SK-N-SH (cell line): ENCODE results near the gene BIRC6. TPM values are rescaled to one million over a fixed set of nuclear protein-coding genes. Genes with fewer than 3 reads are reported as not detected.

Experiments
- CTCF ChIA-PET: fragments of 300-600, 350-600 bp; formaldehyde crosslinking; extraction: SDS; loops from one replicate; lab custom pipeline; 2021; lab: Yijun Ruan, JAX
- POLR2A ChIA-PET: fragments of 350-600 bp; sonication (Branson Sonifier 250); formaldehyde crosslinking; extraction: SDS; loops from one replicate; lab custom pipeline; 2020; ENCODE audit warnings: antibody characterized with exemption, inconsistent platforms; lab: Yijun Ruan, JAX
- DNase-seq: peaks from one replicate; pipeline ENCODE4 v3.0.0; 2012
- H2AFZ ChIP-seq: fragments of 200-600 bp; sonication (generic); 2 replicates; pipeline ENCODE4 v1.8.1; 2016; ENCODE audit warnings: antibody characterized with exemption, mild to moderate bottlenecking, low read depth
- H3F3A ChIP-seq: fragments of 200-600 bp; sonication (generic); replicated peaks from 2 replicates; pipeline ENCODE3; 2016; ENCODE audit warnings: antibody characterized with exemption, mild to moderate bottlenecking; ENCODE audit not compliant: insufficient read depth
- H3K27ac ChIP-seq, 2 experiments: fragments of 200-500 bp in 1 of 2; fragments of 200-600 bp in 1 of 2; sonication (Bioruptor generic) in 1 of 2; sonication (generic), shearing (Covaris generic) in 1 of 2; 2 replicates each; pipeline versions ENCODE4 v1.5.1 to v1.6.1; 2014 to 2016; ENCODE audit warnings: low read depth in 2 of 2, inconsistent platforms in 1 of 2, low read length in 1 of 2, mild to moderate bottlenecking in 1 of 2, mixed read lengths in 1 of 2
- H3K27me3 ChIP-seq: fragments of 200-600 bp; sonication (generic), shearing (Covaris generic); 2 replicates; pipeline ENCODE4 v1.6.1; 2016; ENCODE audit warnings: mixed run types; ENCODE audit not compliant: insufficient read depth
- H3K36me3 ChIP-seq, 2 experiments: fragments of 200-500 bp in 1 of 2; fragments of 200-600 bp in 1 of 2; sonication (Bioruptor generic) in 1 of 2; sonication (generic) in 1 of 2; replicated peaks in 1 of 2; 2 replicates each; pipeline versions ENCODE3 to v1.5.1; 2014 to 2016; ENCODE audit warnings: low read length in 1 of 2, mild to moderate bottlenecking in 1 of 2; ENCODE audit not compliant: insufficient read depth in 2 of 2, control insufficient read depth in 1 of 2
- H3K4me1 ChIP-seq, 2 experiments: fragments of 200-500 bp in 1 of 2; fragments of 200-600 bp in 1 of 2; sonication (Bioruptor generic) in 1 of 2; sonication (generic), shearing (Covaris generic) in 1 of 2; 2 replicates each; pipeline versions ENCODE4 v1.5.1 to v1.6.1; 2014 to 2016; ENCODE audit warnings: low read depth in 1 of 2, low read length in 1 of 2, mixed run types in 1 of 2; ENCODE audit not compliant: insufficient read depth in 2 of 2, control insufficient read depth in 1 of 2
- H3K4me2 ChIP-seq: fragments of 200-600 bp; sonication (generic), shearing (Covaris generic); 2 replicates; pipeline ENCODE4 v1.6.1; 2017; ENCODE audit warnings: mixed run types
- H3K4me3 ChIP-seq, 2 experiments: fragments of 200-500 bp in 1 of 2; fragments of 200-600 bp in 1 of 2; sonication (Bioruptor generic) in 1 of 2; sonication (generic), shearing (Covaris generic) in 1 of 2; 2 replicates each; pipeline versions ENCODE4 v1.5.1 to v1.8.1; 2014 to 2016; ENCODE audit warnings: low read depth in 2 of 2, inconsistent platforms in 1 of 2, low read length in 1 of 2, mild to moderate bottlenecking in 1 of 2, mixed read lengths in 1 of 2, moderate library complexity in 1 of 2
- H3K79me2 ChIP-seq: fragments of 200-600 bp; sonication (generic); 2 replicates; pipeline ENCODE4 v1.8.1; 2017; ENCODE audit warnings: mild to moderate bottlenecking; ENCODE audit not compliant: insufficient read depth
- H3K9ac ChIP-seq: fragments of 200-600 bp; sonication (generic); 2 replicates; pipeline ENCODE4 v1.6.1; 2017; ENCODE audit warnings: mixed run types
- H3K9me2 ChIP-seq: fragments of 200-600 bp; sonication (generic); 2 replicates; pipeline ENCODE4 v1.6.1; 2017; ENCODE audit warnings: mixed run types
- H3K9me3 ChIP-seq: fragments of 200-600 bp; sonication (generic); 2 replicates; pipeline ENCODE4 v1.6.1; 2017; ENCODE audit warnings: mixed run types, mild to moderate bottlenecking, moderate library complexity
- H4K20me1 ChIP-seq: fragments of 200-600 bp; sonication (generic); 2 replicates; pipeline ENCODE4 v1.6.1; 2017; ENCODE audit warnings: mild to moderate bottlenecking, mixed run types; ENCODE audit not compliant: insufficient read depth
- CHD2 ChIP-seq: fragments of 150-350 bp; IDR thresholded peaks from 2 replicates; pipeline ENCODE4 v1.6.1; 2018; ENCODE audit warnings: low read length; ENCODE audit not compliant: partially characterized antibody
- EZH2phosphoT487 ChIP-seq: fragments of 200-600 bp; sonication (generic); IDR thresholded peaks from 2 replicates; pipeline ENCODE4 v1.6.1; 2017; ENCODE audit warnings: low read depth, mixed run types, mild to moderate bottlenecking, antibody characterized with exemption, moderate library complexity, borderline replicate concordance
- FOSL2 ChIP-seq: IDR thresholded peaks from 2 replicates; pipeline ENCODE4 v1.4.0; 2012; ENCODE audit warnings: low read depth, mild to moderate bottlenecking, moderate library complexity, borderline replicate concordance
- GATA2 ChIP-seq: sonication (generic); formaldehyde crosslinking; IDR thresholded peaks from 2 replicates; pipeline ENCODE4 v1.5.0; 2020; ENCODE audit warnings: mild to moderate bottlenecking, missing genetic modification reagents
- IRF3 ChIP-seq: fragments of 150-350 bp; IDR thresholded peaks from 2 replicates; pipeline ENCODE4 v1.6.1; 2016; ENCODE audit warnings: mild to moderate bottlenecking, low read depth, low read length
- MAX ChIP-seq: IDR thresholded peaks from 2 replicates; pipeline ENCODE4 v1.4.0; 2012; ENCODE audit warnings: low read depth
- MEF2A ChIP-seq: IDR thresholded peaks from 2 replicates; pipeline ENCODE4 v1.4.0; 2012; ENCODE audit warnings: low read depth, borderline replicate concordance
- NRF1 ChIP-seq: IDR thresholded peaks from 2 replicates; pipeline ENCODE4 v1.6.1; 2012; ENCODE audit warnings: low read depth, mild to moderate bottlenecking, low read length
- POLR2AphosphoS5 ChIP-seq: IDR thresholded peaks from 2 replicates; pipeline ENCODE4 v1.6.1; 2012; ENCODE audit warnings: low read depth, low read length
- RAD21 ChIP-seq: IDR thresholded peaks from 2 replicates; pipeline ENCODE4 v1.6.1; 2012; ENCODE audit warnings: mild to moderate bottlenecking, low read length
- RCOR1 ChIP-seq: fragments of 150-350 bp; IDR thresholded peaks from 2 replicates; pipeline ENCODE4 v1.6.1; 2017; ENCODE audit warnings: antibody characterized with exemption, low read length
- RFX5 ChIP-seq: IDR thresholded peaks from 2 replicates; pipeline ENCODE4 v1.6.1; 2012; ENCODE audit warnings: mild to moderate bottlenecking, improper control_type of control experiment, low read length
- RXRA ChIP-seq: IDR thresholded peaks from 2 replicates; pipeline ENCODE4 v1.4.0; 2012; ENCODE audit warnings: low read depth, mild to moderate bottlenecking, borderline replicate concordance
- SIN3A ChIP-seq: IDR thresholded peaks from 2 replicates; pipeline ENCODE4 v1.6.1; 2012; ENCODE audit warnings: low read depth, mild to moderate bottlenecking, low read length, moderate library complexity, borderline replicate concordance
- TEAD4 ChIP-seq: IDR thresholded peaks from 2 replicates; pipeline ENCODE4 v1.4.0; 2012; ENCODE audit warnings: mild to moderate bottlenecking, borderline replicate concordance; ENCODE audit not compliant: insufficient read depth
- WGBS: methylation state at CpG from one replicate; pipeline ENCODE4 v1.1.6; 2017; ENCODE audit warnings: low lambda C conversion rate; 5-methylcytosine and 5-hydroxymethylcytosine counted together
- polyA plus RNA-seq, 3 experiments: library from polyadenylated mRNA; depleted of rRNA; stranded (reverse); fragments of >200 nt; gene quantifications; 2 replicates each; pipeline ENCODE4 v1.2.3, GENCODE V29; 2012
- TF ChIP-seq, protein P1 (sequence below): IDR thresholded peaks from 2 replicates; pipeline ENCODE4 v1.4.0; 2012; ENCODE audit warnings: low read depth, borderline replicate concordance
- TF ChIP-seq, protein P2 (sequence below): IDR thresholded peaks from 2 replicates; pipeline ENCODE4; 2012
- TF ChIP-seq, protein P3 (sequence below): fragments of 150-350 bp; IDR thresholded peaks from 2 replicates; pipeline ENCODE4 v1.6.1; 2017; ENCODE audit warnings: antibody characterized with exemption, low read length, low read depth, borderline replicate concordance

The BIRC6 gene
- polyA plus RNA-seq, 1 of the 3 experiments (the other 2 are of a cell fraction): 28.9 TPM

DNA sequence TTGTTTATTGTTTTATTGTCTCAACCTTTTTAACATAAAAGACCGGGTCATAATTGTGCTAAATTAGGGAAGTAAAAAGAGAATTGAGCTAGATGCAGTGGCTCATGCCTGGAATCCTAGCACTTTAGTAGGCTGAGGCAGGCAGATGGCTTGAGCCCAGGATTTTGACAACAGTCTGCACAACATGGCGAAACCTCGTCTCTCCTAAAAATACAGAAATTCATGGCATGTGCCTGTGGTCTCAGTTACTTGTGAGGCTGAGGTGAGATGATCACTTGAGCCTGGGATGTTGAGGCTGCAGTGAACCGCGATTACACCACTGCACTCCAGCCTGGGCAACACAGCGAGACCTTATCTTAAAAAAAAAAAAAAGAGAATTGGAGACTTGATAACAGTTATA lies 166.9 kb downstream of the BIRC6 start:
- H3F3A ChIP-seq: peaks cover 7% of the 10 kb centered on the region
- peaks cover 78 to 86% of the 10 kb centered on the region in 2 experiments for H3K36me3 ChIP-seq
- 87% methylated on average over 6 of the region's 6 CpGs for WGBS
- no peaks in the 10 kb centered on the region for H3K27me3 ChIP-seq
- no peak overlapping the region for H2AFZ ChIP-seq
- H3K79me2 ChIP-seq: no peaks in the 10 kb centered on the region
- ChIA-PET POLR2A (no interaction called here), CTCF (interaction anchor here (1.0 to 2.2 kb wide), 2 partner anchors 9 to 83 kb away, joined by 3 to 9 read pairs; no protein-coding TSS in a partner anchor)
- no peak overlapping the region for H3K4me3 ChIP-seq
- no peak overlapping the region for H3K9ac ChIP-seq
- peaks cover 0 to 8% of the 10 kb centered on the region in 2 experiments; a peak in 1 of 4 replicates for H3K4me1 ChIP-seq
- H3K9me3 ChIP-seq: no peaks in the 10 kb centered on the region
- DNase-seq: no peak
- no peaks in the 10 kb centered on the region for H3K9me2 ChIP-seq
- H3K4me2 ChIP-seq: no peak overlapping the region
- H4K20me1 ChIP-seq: no peaks in the 10 kb centered on the region
- no peak overlapping the region for H3K27ac ChIP-seq
- TF ChIP-seq, protein P1, sequence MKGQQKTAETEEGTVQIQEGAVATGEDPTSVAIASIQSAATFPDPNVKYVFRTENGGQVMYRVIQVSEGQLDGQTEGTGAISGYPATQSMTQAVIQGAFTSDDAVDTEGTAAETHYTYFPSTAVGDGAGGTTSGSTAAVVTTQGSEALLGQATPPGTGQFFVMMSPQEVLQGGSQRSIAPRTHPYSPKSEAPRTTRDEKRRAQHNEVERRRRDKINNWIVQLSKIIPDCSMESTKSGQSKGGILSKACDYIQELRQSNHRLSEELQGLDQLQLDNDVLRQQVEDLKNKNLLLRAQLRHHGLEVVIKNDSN: no peak
- TF ChIP-seq, protein P2, sequence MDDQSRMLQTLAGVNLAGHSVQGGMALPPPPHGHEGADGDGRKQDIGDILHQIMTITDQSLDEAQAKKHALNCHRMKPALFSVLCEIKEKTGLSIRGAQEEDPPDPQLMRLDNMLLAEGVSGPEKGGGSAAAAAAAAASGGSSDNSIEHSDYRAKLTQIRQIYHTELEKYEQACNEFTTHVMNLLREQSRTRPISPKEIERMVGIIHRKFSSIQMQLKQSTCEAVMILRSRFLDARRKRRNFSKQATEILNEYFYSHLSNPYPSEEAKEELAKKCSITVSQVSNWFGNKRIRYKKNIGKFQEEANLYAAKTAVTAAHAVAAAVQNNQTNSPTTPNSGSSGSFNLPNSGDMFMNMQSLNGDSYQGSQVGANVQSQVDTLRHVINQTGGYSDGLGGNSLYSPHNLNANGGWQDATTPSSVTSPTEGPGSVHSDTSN: no peak
- TF ChIP-seq CHD2: no peak
- no peak for TF ChIP-seq EZH2phosphoT487
- TF ChIP-seq RAD21: no peak
- no peak for TF ChIP-seq NRF1
- no peak for TF ChIP-seq IRF3
- TF ChIP-seq, protein P3, sequence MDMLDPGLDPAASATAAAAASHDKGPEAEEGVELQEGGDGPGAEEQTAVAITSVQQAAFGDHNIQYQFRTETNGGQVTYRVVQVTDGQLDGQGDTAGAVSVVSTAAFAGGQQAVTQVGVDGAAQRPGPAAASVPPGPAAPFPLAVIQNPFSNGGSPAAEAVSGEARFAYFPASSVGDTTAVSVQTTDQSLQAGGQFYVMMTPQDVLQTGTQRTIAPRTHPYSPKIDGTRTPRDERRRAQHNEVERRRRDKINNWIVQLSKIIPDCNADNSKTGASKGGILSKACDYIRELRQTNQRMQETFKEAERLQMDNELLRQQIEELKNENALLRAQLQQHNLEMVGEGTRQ: no peak
- no peak for TF ChIP-seq SIN3A
- no peak for TF ChIP-seq RFX5
- no peak for TF ChIP-seq RXRA
- TF ChIP-seq GATA2: no peak
- no peak for TF ChIP-seq MEF2A
- no peak for TF ChIP-seq FOSL2
- TF ChIP-seq TEAD4: no peak
- TF ChIP-seq POLR2AphosphoS5: no peak
- TF ChIP-seq MAX: no peak
- no peak for TF ChIP-seq RCOR1
